Measurements from ENCODE around the gene SIK3. TPM values are rescaled to one million over a fixed set of nuclear protein-coding genes. Genes with fewer than 3 reads are reported as not detected.

SIK3 gene
- total and polyA plus RNA-seq, 2 experiments from 2014 or later: 6.1 to 33.9 TPM

DNA sequence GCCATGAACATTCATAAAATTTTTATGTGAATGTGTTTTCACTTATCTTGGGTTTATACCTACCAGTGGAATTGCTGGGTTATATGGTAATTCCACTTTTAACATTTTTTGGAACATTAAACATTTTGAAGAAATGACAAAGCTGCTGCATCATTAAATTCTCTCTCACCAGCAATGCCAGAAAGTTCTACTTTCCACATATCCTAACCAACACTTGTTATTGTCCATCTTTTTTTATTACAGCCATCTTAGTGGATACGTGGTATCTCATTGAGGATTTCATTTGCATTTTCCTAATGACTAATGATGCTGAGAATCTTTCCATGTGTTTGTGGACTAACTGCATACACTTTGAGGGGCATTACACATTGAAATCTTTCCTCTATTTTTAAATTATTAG lies 122.6 kb downstream of the SIK3 start (continued):
- TF ChIP-seq, protein P1, sequence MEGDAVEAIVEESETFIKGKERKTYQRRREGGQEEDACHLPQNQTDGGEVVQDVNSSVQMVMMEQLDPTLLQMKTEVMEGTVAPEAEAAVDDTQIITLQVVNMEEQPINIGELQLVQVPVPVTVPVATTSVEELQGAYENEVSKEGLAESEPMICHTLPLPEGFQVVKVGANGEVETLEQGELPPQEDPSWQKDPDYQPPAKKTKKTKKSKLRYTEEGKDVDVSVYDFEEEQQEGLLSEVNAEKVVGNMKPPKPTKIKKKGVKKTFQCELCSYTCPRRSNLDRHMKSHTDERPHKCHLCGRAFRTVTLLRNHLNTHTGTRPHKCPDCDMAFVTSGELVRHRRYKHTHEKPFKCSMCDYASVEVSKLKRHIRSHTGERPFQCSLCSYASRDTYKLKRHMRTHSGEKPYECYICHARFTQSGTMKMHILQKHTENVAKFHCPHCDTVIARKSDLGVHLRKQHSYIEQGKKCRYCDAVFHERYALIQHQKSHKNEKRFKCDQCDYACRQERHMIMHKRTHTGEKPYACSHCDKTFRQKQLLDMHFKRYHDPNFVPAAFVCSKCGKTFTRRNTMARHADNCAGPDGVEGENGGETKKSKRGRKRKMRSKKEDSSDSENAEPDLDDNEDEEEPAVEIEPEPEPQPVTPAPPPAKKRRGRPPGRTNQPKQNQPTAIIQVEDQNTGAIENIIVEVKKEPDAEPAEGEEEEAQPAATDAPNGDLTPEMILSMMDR (conservative IDR thresholded peaks at IDR 0.05; ENCODE audit: low read depth in 2 of 2): no peak
- no peak for TF ChIP-seq POLR2AphosphoS5 (IDR thresholded peaks at IDR 0.05; ENCODE audit: low read depth)

DNA sequence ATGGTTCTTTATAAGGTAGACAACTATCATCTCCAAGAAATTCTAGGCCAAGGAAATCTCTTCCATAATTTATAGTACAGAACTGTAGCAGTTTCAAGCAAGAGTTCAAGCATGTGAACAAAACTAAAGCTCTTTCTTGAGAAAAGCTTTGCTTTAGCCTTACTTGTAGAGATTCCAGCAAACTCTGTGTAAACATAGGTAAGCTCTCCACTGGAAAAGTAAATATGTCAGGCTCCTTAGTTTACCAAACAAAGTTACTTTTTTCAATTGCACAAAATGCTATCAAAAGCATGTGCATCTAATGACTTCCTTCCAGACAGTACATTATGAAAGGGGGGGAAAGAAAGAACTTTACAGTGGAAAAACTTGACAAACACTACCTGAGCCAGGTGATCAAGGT lies 125.0 kb downstream of the SIK3 start:
- no peak for ATAC-seq
- H4K20me1 ChIP-seq (replicated peaks; ENCODE audit: insufficient read depth): peaks cover 6% of the 10 kb centered on the region
- no peak overlapping the region for H3K4me2 ChIP-seq
- peaks cover 44% of the 10 kb centered on the region for H3K4me1 Mint-ChIP-seq
- no peaks in the 10 kb centered on the region for H3F3A ChIP-seq (replicated peaks; ENCODE audit: low read depth)
- DNase-seq (ENCODE audit: low spot score): no peak
- no peak overlapping the region for H2AFZ ChIP-seq
- peaks cover 22% of the 10 kb centered on the region for H3K4me1 ChIP-seq (ENCODE audit: insufficient read depth)
- H3K36me3 ChIP-seq (ENCODE audit: insufficient read depth): no peaks in the 10 kb centered on the region
- TF ChIP-seq ZNF331 (CRISPR knock-in tag; IDR thresholded peaks at IDR 0.05; ENCODE audit: low read depth) (no peak), CREB1 (CRISPR knock-in tag; IDR thresholded peaks at IDR 0.05; ENCODE audit: low read depth) (no peak)
- TF ChIP-seq, protein P2, sequence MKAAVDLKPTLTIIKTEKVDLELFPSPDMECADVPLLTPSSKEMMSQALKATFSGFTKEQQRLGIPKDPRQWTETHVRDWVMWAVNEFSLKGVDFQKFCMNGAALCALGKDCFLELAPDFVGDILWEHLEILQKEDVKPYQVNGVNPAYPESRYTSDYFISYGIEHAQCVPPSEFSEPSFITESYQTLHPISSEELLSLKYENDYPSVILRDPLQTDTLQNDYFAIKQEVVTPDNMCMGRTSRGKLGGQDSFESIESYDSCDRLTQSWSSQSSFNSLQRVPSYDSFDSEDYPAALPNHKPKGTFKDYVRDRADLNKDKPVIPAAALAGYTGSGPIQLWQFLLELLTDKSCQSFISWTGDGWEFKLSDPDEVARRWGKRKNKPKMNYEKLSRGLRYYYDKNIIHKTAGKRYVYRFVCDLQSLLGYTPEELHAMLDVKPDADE (IDR thresholded peaks at IDR 0.05): no peak
- TF ChIP-seq, protein P3, sequence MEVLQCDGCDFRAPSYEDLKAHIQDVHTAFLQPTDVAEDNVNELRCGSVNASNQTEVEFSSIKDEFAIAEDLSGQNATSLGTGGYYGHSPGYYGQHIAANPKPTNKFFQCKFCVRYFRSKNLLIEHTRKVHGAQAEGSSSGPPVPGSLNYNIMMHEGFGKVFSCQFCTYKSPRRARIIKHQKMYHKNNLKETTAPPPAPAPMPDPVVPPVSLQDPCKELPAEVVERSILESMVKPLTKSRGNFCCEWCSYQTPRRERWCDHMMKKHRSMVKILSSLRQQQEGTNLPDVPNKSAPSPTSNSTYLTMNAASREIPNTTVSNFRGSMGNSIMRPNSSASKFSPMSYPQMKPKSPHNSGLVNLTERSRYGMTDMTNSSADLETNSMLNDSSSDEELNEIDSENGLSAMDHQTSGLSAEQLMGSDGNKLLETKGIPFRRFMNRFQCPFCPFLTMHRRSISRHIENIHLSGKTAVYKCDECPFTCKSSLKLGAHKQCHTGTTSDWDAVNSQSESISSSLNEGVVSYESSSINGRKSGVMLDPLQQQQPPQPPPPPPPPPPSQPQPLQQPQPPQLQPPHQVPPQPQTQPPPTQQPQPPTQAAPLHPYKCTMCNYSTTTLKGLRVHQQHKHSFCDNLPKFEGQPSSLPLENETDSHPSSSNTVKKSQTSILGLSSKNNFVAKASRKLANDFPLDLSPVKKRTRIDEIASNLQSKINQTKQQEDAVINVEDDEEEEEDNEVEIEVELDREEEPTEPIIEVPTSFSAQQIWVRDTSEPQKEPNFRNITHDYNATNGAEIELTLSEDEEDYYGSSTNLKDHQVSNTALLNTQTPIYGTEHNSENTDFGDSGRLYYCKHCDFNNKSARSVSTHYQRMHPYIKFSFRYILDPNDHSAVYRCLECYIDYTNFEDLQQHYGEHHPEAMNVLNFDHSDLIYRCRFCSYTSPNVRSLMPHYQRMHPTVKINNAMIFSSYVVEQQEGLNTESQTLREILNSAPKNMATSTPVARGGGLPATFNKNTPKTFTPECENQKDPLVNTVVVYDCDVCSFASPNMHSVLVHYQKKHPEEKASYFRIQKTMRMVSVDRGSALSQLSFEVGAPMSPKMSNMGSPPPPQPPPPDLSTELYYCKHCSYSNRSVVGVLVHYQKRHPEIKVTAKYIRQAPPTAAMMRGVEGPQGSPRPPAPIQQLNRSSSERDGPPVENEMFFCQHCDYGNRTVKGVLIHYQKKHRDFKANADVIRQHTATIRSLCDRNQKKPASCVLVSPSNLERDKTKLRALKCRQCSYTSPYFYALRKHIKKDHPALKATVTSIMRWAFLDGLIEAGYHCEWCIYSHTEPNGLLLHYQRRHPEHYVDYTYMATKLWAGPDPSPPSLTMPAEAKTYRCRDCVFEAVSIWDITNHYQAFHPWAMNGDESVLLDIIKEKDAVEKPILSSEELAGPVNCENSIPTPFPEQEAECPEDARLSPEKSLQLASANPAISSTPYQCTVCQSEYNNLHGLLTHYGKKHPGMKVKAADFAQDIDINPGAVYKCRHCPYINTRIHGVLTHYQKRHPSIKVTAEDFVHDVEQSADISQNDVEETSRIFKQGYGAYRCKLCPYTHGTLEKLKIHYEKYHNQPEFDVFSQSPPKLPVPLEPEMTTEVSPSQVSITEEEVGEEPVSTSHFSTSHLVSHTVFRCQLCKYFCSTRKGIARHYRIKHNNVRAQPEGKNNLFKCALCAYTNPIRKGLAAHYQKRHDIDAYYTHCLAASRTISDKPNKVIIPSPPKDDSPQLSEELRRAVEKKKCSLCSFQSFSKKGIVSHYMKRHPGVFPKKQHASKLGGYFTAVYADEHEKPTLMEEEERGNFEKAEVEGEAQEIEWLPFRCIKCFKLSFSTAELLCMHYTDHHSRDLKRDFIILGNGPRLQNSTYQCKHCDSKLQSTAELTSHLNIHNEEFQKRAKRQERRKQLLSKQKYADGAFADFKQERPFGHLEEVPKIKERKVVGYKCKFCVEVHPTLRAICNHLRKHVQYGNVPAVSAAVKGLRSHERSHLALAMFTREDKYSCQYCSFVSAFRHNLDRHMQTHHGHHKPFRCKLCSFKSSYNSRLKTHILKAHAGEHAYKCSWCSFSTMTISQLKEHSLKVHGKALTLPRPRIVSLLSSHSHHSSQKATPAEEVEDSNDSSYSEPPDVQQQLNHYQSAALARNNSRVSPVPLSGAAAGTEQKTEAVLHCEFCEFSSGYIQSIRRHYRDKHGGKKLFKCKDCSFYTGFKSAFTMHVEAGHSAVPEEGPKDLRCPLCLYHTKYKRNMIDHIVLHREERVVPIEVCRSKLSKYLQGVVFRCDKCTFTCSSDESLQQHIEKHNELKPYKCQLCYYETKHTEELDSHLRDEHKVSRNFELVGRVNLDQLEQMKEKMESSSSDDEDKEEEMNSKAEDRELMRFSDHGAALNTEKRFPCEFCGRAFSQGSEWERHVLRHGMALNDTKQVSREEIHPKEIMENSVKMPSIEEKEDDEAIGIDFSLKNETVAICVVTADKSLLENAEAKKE (CRISPR knock-in tag; IDR thresholded peaks at IDR 0.05): no peak
- H3K9me3 Mint-ChIP-seq: no peaks in the 10 kb centered on the region
- no peak overlapping the region for H3K27ac ChIP-seq (ENCODE audit: low read depth)
- H3K9me2 ChIP-seq (ENCODE audit: insufficient read depth): no peaks in the 10 kb centered on the region
- H3K27me3 Mint-ChIP-seq (ENCODE audit: insufficient read depth, low read depth, poor library complexity): peaks cover 5% of the 10 kb centered on the region
- no peak overlapping the region for H3K4me3 Mint-ChIP-seq
- H3K36me3 Mint-ChIP-seq (ENCODE audit: low read depth): no peaks in the 10 kb centered on the region
- no peak overlapping the region for H3K27ac Mint-ChIP-seq
- H3K4me3 ChIP-seq: no peak overlapping the region
- H3K27me3 ChIP-seq (ENCODE audit: insufficient read depth): no peaks in the 10 kb centered on the region
- peaks cover 64% of the 10 kb centered on the region for H3K79me2 ChIP-seq (replicated peaks; ENCODE audit: insufficient read depth)

All from GM23338 (cell line).